ENCODE results near the gene MRPS6.
A peak's percentile ranks its signal among the peaks of the same experiment; 100 is the strongest.

MRPS6 gene

DNA sequence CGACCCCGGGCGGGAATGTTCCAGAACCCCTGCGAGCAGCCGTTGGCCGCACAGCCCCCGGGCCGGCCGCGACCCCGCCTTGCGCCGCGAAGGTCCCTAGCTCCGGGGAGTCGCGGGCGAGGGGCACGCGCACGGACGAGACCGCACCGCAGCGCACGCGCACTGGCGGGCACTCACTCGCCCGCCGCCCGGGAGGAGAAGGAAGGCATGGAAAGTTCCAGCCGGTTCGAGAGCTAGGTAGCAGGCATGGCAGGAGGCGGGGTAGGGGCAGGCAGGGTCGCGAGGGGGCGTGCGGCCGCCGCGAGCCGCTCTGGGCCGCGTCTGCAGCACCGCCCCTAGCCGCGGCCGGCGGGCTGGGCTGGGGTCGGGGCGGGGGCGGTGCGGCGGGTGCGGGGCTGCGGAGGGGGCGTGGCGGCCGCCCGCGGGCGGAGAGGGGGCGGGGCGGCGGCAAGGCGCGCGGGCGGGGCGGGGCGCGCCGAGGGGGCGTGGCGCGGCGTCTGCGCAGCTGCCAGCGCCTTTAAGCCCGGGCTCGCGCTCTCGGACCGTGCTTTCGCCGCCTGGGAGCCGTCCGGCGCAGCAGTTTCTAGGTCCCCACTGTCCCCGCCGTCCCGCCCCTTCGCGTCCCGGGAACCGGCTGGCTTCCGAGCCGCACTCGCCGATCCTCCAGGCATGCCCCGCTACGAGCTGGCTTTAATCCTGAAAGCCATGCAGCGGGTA lies at the start of gene MRPS6, which contains the start of gene SLC5A3:
Gene MRPS6 (plus strand): TSS at position 547 of the 717 bp plus-strand sequence. CDS start 123 bp downstream, at position 670.
Gene SLC5A3 (plus strand): TSS at position 547 of the 717 bp plus-strand sequence. CDS start 21,621 bp downstream, outside the sequence.
- DNase-seq = peak; percentile 56

GRCh38 chr21:34023691-34024373 lies 49.5 kb upstream of the MRPS6 start:
- no peak for DNase-seq

DNA sequence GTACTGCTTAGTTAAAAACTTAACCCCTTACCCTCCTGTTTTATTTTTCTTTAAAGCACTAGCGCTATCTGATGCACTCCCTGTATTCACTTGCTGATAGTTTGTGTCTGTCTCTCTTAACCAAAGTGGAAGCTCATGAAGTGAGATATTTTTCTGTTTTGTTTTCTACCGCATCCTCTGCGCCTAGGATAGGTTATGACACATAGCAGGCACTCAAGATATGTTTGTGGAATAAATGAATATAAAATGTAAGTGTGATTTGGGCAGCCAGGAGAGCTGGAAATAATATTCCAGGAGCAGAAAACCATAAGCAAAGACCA lies 49.0 kb upstream of the MRPS6 start:
- no peak for DNase-seq

DNA sequence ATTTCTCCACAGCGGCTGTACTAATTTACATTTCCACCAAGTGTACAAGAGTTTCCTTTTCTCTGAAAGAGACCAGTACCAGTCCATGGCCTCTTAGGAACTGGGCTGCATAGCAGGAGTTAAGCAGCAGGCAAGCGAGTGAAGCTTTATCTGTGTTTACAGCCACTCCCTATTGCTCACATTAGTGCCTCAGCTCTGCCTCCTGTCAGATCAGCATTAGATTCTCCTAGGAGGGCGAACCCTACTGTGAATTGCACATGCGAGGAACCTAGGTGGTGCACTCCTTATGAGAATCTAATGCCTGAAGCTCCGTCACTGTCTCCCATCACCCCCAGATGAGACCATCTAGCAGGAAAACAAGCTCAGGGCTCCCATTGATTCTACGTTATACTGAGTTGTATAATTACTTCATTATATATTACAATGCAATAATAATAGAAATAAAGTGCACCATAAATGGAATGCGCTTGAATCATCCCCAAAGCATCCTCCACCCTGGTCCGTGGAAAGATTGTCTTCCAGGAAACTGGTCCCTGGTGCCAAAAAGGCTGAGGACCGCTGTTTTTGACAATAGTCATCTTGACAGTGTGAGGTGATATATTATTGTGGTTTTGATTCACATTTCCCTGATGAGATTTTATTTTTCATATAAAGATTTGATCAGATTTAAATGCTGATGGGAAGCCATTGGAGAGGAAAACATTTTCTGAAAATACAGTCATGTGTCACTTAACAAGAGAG lies 45.5 kb upstream of the MRPS6 start:
- DNase-seq = no peak

DNA sequence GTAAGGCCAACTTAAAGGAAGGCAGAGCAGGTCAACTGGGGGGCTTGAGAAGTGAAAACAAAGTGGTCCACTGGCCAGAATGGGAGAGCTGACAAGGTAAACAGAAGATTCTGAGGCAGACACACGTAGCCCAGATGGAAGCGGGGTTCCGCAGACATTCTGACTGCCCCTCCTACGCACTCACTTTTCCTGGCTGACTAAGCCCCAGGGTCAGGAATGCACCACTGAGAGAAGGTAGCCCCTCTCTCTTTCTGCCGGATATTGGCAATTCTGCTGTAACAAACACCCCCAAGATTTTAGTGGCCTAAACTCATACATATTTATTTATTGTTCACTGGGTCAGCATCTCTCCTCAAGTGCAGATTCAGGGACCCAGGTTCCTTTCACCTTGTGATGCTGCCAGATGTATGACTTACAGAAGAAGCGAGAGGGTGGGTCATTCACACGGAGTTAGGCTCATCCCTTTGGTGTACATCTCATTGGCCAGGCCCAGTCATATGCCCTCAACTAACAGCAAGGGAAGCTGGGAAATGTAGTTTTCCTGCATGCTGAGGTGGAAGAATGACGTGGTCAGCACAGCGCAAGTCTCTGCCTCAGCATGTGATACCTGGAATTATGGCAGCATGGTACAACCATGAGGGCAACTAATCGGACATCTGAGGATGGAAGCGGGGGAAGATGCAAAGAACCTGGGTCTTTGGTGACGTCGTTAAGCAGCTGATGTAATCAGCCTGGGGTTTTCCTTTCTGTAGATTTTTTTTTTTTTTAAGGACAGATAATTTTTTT lies 43.4 kb upstream of the MRPS6 start:
- DNase-seq = peak; percentile 24

DNA sequence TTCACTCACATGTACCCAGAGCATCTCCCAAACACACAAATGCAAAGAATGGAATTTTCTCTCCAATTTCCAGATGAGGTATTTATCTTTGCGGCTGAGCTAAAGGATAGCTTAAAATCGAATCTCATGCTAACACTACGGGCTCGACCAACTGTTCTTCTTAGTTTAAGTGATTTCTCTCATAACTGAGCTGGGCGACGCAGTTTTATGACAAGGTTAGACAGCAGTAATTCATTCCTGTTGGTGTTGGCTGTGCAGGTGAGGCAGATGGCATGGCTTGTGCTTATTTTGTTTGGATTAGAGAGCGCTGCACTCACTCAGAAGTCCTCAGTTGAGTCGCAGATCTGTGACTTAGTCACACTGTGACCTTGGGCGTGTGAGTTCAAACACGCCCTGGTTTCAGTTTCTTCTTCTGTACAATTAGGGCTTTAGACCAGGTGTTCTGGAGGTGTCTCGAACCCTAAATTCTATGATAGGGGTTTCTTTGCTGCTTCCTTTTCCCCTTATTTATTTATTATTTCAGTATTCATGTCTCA lies 41.5 kb upstream of the MRPS6 start:
- no peak for DNase-seq

DNA sequence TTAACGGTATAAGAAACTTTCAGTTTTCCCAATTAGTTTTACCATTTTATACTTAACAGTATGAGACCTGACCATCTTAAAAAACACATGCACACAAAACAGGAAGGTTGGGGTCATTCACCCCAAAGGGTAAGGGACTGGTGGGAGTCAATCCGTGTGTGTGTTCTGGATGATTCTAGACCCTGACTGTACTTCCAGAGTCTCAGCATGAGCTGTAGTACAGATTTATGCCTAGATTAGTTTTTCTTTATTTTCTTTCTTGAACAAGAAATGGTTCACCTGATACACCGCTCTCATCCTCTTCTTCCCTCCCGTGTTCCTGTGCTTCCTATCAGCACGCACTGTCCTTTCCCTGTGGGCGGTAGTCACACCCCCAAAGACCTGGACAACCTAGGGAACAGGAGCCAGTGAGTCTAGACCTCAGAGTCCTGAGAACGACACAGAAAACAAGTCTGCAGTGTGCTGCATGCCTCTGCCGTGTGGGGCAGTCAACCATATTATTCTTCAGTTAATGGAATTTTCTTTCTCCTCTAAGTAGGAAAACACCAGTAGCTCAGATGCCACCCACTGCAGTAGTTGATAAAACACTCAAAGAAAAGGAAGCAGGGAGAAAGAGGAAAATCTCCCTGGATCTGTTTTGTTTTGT lies 38.9 kb upstream of the MRPS6 start:
- no peak for DNase-seq

GRCh38 chr21:34035619-34036354 lies 37.6 kb upstream of the MRPS6 start:
- DNase-seq = no peak

DNA sequence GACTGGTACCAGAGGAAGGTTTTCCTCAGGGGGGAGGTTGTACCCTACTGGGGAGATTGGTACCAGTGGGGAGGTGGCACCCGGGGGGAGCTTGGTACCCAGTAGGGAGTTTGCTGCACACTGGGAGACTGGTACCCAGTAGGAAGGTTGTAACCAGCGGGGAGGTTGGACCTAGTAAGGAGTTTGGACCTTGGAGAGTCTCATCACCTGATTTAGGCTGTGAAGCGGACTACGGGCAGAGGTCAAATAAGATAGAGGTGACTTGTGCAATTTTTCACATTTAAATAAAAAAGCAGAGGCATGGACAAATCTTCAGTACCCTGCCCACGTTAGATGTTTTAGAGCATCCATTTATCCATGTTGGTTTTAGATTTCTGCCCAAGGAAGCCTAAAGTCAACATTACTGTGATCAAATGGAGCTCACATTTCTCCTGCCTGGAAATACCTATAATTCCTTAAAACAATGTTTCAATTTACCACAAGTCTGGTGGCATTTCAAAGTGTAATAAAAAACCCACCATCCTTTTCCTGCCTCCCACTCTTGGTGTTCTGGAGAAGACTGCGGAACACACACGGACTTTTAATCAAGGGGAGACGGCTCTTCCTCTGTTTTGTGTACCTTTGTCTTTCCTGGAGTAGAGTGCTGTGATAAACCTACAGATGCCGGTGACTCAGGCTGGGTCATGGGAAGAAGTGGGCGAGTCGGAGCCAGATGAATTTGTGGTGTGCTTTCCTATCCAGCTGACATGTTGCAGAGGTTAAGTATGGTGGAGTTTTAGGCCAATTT lies 36.2 kb upstream of the MRPS6 start:
- DNase-seq = no peak

DNA sequence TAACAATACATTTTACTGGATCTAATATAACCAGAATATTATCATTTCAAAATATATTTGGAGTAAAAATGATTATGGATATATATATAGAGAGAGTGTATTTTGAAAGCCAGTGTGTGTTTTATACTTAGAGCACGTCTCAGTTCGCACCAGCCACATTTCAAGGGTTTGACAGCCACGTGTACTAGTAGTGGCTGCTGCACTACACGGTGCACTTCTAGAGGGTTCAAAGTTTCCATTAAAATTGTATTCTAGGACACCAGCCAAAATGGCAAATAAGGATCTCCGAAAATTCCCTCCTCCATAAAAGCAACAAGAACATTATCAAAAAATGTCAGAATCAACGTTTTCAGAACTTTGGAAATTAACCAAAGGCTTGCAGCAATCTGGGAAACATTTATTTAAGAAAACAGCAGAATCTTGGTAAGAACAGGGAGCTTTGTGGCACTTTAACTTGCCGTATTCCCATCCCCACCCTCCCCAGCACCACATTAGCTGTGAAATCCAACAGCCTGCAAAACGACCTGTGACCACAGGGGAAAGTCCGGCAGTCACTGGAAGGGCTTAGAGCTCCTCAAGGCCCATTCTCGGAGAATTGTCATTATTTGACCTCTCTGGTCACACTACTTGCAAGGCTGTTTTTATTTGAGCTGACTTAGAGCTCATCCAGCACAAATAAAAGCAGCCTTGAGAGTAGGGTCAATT lies 33.5 kb upstream of the MRPS6 start:
- DNase-seq = no peak

- no peak for DNase-seq
These were observed 30.6 kb upstream of the MRPS6 start for GRCh38 chr21:34042735-34043134.

DNA sequence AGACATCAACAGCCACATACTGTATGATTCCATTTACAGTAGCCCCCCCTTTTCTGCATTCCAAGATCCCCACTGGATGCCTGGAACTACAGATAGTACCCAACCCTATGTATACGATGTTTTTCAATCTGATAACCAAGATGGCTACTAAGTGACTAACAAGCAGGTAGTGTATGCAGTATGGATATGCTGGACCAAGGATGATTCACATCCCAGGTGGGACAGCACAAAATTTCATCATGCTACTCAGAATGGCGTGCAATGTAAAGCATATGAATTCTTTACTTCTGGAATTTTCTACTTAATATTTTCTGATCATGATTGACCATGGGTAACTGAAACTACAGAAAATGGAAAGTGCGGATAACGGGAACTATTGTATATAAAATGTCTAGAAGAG lies 30.0 kb upstream of the MRPS6 start:
- DNase-seq = no peak

- no peak for DNase-seq
These were observed 26.5 kb upstream of the MRPS6 start for GRCh38 chr21:34046917-34047316.

- DNase-seq = no peak
These were observed 25.5 kb upstream of the MRPS6 start for GRCh38 chr21:34047835-34048234.

DNA sequence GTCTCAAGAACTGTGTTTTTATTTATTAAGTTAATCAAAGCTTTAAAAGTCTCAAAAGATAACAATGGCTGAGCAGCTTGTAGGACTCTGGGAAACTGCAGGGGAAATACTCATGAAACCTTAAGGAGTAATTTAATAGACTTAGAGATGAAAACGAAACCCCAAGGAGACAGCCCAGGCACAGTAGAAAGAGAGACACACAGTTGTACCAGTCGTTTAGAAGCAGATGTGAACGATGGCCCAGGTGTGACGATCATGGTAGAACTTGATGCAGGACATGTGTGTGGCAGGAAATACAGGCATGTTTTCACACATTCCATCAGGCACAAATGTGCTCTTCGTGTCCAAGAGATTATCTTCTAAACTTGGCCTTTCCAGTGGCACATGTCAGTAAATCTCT lies 21.2 kb upstream of the MRPS6 start:
- no peak for DNase-seq

GRCh38 chr21:34054259-34054658 lies 19.1 kb upstream of the MRPS6 start:
- no peak for DNase-seq

GRCh38 chr21:34055615-34056014 lies 17.8 kb upstream of the MRPS6 start:
- no peak for DNase-seq

DNA sequence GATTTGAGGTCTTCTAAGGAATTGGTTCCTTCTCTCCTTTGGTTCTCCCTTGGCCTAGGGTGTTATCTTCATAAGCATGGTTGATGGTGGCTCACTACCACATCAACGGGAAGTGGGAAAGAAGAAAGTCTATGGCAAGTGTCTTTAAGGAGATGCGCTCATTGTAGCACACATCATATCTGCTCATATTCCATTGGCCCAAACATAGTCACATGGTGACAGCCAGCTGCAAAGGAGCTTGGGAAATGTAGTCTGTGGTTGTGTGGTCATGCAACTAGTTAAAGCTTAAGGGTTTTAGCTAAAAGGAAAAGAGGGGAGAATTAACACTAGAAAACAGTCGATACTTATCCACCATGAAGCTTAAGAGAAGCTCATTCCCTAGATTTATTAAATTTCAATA lies 11.4 kb upstream of the MRPS6 start:
- no peak for DNase-seq

DNA sequence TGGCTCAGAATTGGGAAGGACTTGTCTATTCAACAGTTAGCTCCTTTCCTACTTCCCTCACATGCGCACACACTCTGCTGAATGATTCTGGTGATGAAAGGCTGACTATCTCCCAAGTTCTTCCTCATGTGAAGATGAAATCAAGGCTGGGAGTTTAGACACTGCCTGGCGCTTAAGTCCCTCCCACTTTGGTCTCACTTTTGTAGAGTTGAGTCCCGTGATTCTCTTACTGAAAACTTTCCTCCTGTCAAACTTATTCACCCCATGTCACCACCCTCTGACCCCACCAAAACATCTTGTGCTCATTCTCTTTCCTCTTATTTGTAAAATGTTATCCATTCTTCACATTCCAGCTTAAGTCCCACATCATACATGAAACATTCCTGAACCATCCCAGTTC lies 8.4 kb upstream of the MRPS6 start:
- DNase-seq = no peak

DNA sequence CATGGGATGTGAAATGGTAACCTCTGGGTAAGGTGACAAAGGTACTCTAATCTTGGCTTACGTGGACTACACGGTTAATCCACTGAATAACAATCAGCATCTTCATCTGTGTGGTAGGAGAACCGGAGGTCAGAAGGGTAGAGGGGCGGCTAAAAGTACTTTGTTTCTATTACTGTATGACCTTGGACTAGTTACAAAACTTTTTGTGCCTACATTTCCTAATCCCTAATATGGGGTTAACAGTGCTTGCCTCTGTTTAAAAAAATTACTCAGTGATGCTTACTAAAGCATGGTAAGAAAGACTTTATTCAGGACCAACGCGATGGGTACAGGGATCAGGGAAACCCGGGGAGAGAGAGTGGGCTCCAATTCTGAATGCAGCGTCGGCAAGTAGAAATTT lies 1.7 kb upstream of the MRPS6 start:
- DNase-seq = no peak
